PC-3 (cell line): Measurements from ENCODE around the gene C16orf54.

Experiments
- EZH2 ChIP-seq: fragments of 300-600 bp; sonication (generic); IDR thresholded peaks from one replicate; pipeline ENCODE4 v1.6.1; 2017; ENCODE audit warnings: antibody characterized with exemption, mild to moderate bottlenecking, low read length; ENCODE audit not compliant: unreplicated experiment
- TF ChIP-seq, protein P1 (sequence below): fragments of 300-600 bp; sonication (generic); conservative IDR thresholded peaks from 2 replicates; pipeline ENCODE4 v1.5.1; 2017; ENCODE audit warnings: antibody characterized with exemption, low read depth, mild to moderate bottlenecking, low read length

DNA sequence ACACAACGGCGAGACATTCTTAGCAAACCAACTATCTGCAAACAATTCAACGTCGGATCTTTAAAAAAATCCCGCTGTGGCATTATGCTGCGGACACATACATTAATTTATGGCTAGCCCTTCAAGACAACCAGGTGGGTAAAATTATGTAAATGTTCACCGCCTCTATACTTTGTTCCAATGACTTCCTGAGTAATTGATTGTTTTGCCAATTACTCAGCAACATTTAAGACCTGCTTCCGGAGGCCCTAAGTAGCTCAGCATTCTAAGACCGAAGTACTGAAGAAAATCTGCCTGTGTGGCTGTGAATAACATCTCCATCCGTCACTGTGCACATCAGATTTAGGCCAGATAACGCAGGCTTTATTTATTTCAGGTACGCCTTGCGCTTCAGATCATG is 43.5 kb downstream of the C16orf54 start:
- TF ChIP-seq, protein P1, sequence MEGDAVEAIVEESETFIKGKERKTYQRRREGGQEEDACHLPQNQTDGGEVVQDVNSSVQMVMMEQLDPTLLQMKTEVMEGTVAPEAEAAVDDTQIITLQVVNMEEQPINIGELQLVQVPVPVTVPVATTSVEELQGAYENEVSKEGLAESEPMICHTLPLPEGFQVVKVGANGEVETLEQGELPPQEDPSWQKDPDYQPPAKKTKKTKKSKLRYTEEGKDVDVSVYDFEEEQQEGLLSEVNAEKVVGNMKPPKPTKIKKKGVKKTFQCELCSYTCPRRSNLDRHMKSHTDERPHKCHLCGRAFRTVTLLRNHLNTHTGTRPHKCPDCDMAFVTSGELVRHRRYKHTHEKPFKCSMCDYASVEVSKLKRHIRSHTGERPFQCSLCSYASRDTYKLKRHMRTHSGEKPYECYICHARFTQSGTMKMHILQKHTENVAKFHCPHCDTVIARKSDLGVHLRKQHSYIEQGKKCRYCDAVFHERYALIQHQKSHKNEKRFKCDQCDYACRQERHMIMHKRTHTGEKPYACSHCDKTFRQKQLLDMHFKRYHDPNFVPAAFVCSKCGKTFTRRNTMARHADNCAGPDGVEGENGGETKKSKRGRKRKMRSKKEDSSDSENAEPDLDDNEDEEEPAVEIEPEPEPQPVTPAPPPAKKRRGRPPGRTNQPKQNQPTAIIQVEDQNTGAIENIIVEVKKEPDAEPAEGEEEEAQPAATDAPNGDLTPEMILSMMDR: no peak
- no peak for TF ChIP-seq EZH2
